Sigmoid colon (tissue), 7 donors: ENCODE data around the gene CACNA2D3. TPM values are rescaled to one million over a fixed set of nuclear protein-coding genes. Genes with fewer than 3 reads are reported as not detected.

ENCODE experiments used
- DNase-seq: peaks from one replicate; pipeline ENCODE4 v3.0.0-alpha.2; 2019
- H3K27ac ChIP-seq, 4 donors: fragments of 200-600 bp; sonication (generic); one replicate each; pipeline ENCODE4 v1.5.1; 2016 to 2019; ENCODE audit warnings: mild to moderate bottlenecking in 1 of 4
- H3K27me3 ChIP-seq, 3 donors: fragments of 200-600 bp; sonication (generic); one replicate each; pipeline ENCODE4 v1.5.1; 2019; ENCODE audit warnings: mild to moderate bottlenecking in 1 of 3
- H3K36me3 ChIP-seq, 4 donors: fragments of 200-600 bp; sonication (generic); one replicate each; pipeline ENCODE4 v1.5.1; 2016 to 2019
- H3K4me1 ChIP-seq, 4 donors: fragments of 200-600 bp; sonication (generic); one replicate each; pipeline ENCODE4 v1.5.1; 2017 to 2019
- H3K4me3 ChIP-seq, 4 donors: fragments of 200-600 bp; sonication (generic); one replicate each; pipeline ENCODE4 v1.5.1; 2017 to 2019; ENCODE audit warnings: mild to moderate bottlenecking in 2 of 4, moderate library complexity in 1 of 4
- H3K9me3 ChIP-seq, 4 donors: fragments of 200-600 bp in 3 of 4; sonication (generic) in 3 of 4; one replicate each; pipeline versions ENCODE4 v1.5.1 to v1.6.1; 2013 to 2019
- CTCF ChIP-seq, 4 experiments: fragments of 450-650 bp in 3 of 4; fragments of 200-600 bp in 1 of 4; IDR thresholded peaks; one replicate each; pipeline ENCODE4 v1.5.1; 2016 to 2019; ENCODE audit warnings: antibody characterized with exemption in 4 of 4, mild to moderate bottlenecking in 3 of 4, moderate library complexity in 2 of 4
- EP300 ChIP-seq, 4 donors: sonication (generic); formaldehyde crosslinking; IDR thresholded peaks; one replicate each; pipeline ENCODE4 v1.6.1; 2017; ENCODE audit warnings: antibody characterized with exemption in 4 of 4
- POLR2A ChIP-seq, 2 donors: fragments of 450-650 bp; IDR thresholded peaks; one replicate each; pipeline ENCODE4 v1.6.1; 2016; ENCODE audit warnings: antibody characterized with exemption in 2 of 2, mild to moderate bottlenecking in 2 of 2, moderate library complexity in 2 of 2
- POLR2AphosphoS5 ChIP-seq, 4 donors: sonication (generic); formaldehyde crosslinking; IDR thresholded peaks; one replicate each; pipeline ENCODE4 v1.6.1; 2017; ENCODE audit warnings: antibody characterized with exemption in 4 of 4
- WGBS, 2 donors: extraction: QIAGEN DNeasy Blood & Tissue Kit; methylation state at CpG; one replicate each; pipeline ENCODE4 v1.1.7; 2013; 5-methylcytosine and 5-hydroxymethylcytosine counted together
- intact Hi-C: fragments of 100-400 bp; cut with DNase I; formaldehyde crosslinking; loops from one replicate; pipeline ENCODE4 v1.15.1; 2023
- polyA plus RNA-seq, 3 donors: library from polyadenylated mRNA; stranded (reverse); fragments of 200-250 nt; gene quantifications; one replicate each; pipeline ENCODE4 v1.2.3, GENCODE V29; 2013
- total RNA-seq, 4 donors: library from RNA; depleted of rRNA; stranded (reverse); fragments of >200 nt; gene quantifications; one replicate each; pipeline ENCODE4 v1.1.0, GENCODE V29; 2016
- donor health status: healthy with polysubstance abuse.
- donor health status: Bipolar disorder and iron deficiency.
- donor health status: healthy.

The CACNA2D3 gene
- total and polyA plus RNA-seq, 7 donors = 0.32 to 10.2 (median 4.8) TPM; not detected in 1

- 61 to 74% methylated on average over 2 of the region's 2 CpGs for WGBS, 2 donors
- no peak for DNase-seq
- H3K4me1 ChIP-seq = no peaks in the 10 kb centered on the region
- intact Hi-C loops = no loop called here
- H3K36me3 ChIP-seq = no peaks in the 10 kb centered on the region
- H3K4me3 ChIP-seq = no peak overlapping the region
- TF ChIP-seq POLR2A (IDR thresholded peaks at IDR 0.05) (no peak), CTCF (IDR thresholded peaks at IDR 0.05) (no peak), POLR2AphosphoS5 (IDR thresholded peaks at IDR 0.05) (no peak), EP300 (IDR thresholded peaks at IDR 0.05) (no peak)
- no peak overlapping the region for H3K27ac ChIP-seq
- H3K9me3 ChIP-seq = peaks cover 0 to 3% (median 1%) of the 10 kb centered on the region in 4 donors
- H3K27me3 ChIP-seq = no peaks in the 10 kb centered on the region
Measured at GRCh38 chr3:54914180-54914579, 791.8 kb downstream of the CACNA2D3 start.

- no peak for DNase-seq
- intact Hi-C loops = no loop called here
- peaks cover 0 to 3% (median 1%) of the 10 kb centered on the region in 4 donors for H3K9me3 ChIP-seq
- H3K27ac ChIP-seq = no peak overlapping the region
- H3K4me3 ChIP-seq = no peak overlapping the region
- TF ChIP-seq POLR2AphosphoS5 (IDR thresholded peaks at IDR 0.05) (no peak), EP300 (IDR thresholded peaks at IDR 0.05) (no peak), POLR2A (IDR thresholded peaks at IDR 0.05) (no peak), CTCF (IDR thresholded peaks at IDR 0.05) (no peak)
- no peaks in the 10 kb centered on the region for H3K4me1 ChIP-seq
- WGBS, 2 donors = 56 to 60% methylated on average over 4 of the region's 4 CpGs
- no peaks in the 10 kb centered on the region for H3K27me3 ChIP-seq
- no peaks in the 10 kb centered on the region for H3K36me3 ChIP-seq
Measured at GRCh38 chr3:54915181-54915580, 792.8 kb downstream of the CACNA2D3 start.

GRCh38 chr3:54915976-54916375 lies 793.6 kb downstream of the CACNA2D3 start:
- Histone ChIP-seq H3K9me3 (peaks cover 0 to 3% (median 1%) of the 10 kb centered on the region in 4 donors), H3K27ac (no peak overlapping the region), H3K27me3 (no peaks in the 10 kb centered on the region), H3K4me3 (no peak overlapping the region), H3K36me3 (no peaks in the 10 kb centered on the region), H3K4me1 (no peaks in the 10 kb centered on the region)
- 88 to 91% methylated on average over 8 of the region's 8 CpGs for WGBS, 2 donors
- intact Hi-C loops = no loop called here
- no peak for TF ChIP-seq POLR2A (IDR thresholded peaks at IDR 0.05)
- no peak for TF ChIP-seq EP300 (IDR thresholded peaks at IDR 0.05)
- TF ChIP-seq POLR2AphosphoS5 (IDR thresholded peaks at IDR 0.05) = no peak
- no peak for TF ChIP-seq CTCF (IDR thresholded peaks at IDR 0.05)
- DNase-seq = no peak

GRCh38 chr3:54916732-54917131 lies 794.4 kb downstream of the CACNA2D3 start:
- intact Hi-C loops = no loop called here
- no peaks in the 10 kb centered on the region for H3K4me1 ChIP-seq
- no peak overlapping the region for H3K27ac ChIP-seq
- no peaks in the 10 kb centered on the region for H3K27me3 ChIP-seq
- H3K9me3 ChIP-seq = peaks cover 0 to 3% (median under 1%) of the 10 kb centered on the region in 4 donors
- no peaks in the 10 kb centered on the region for H3K36me3 ChIP-seq
- DNase-seq = no peak
- no peak overlapping the region for H3K4me3 ChIP-seq
- TF ChIP-seq POLR2AphosphoS5 (IDR thresholded peaks at IDR 0.05) = no peak
- no peak for TF ChIP-seq EP300 (IDR thresholded peaks at IDR 0.05)
- TF ChIP-seq POLR2A (IDR thresholded peaks at IDR 0.05) = no peak
- TF ChIP-seq CTCF (IDR thresholded peaks at IDR 0.05) = no peak

GRCh38 chr3:54917174-54917573 lies 794.8 kb downstream of the CACNA2D3 start:
- Histone ChIP-seq H3K27ac (no peak overlapping the region), H3K36me3 (no peaks in the 10 kb centered on the region), H3K9me3 (no peaks in the 10 kb centered on the region), H3K27me3 (no peaks in the 10 kb centered on the region), H3K4me1 (no peaks in the 10 kb centered on the region), H3K4me3 (no peak overlapping the region)
- 89 to 90% methylated on average over 2 of the region's 2 CpGs for WGBS, 2 donors
- no peak for DNase-seq
- intact Hi-C loops = no loop called here
- TF ChIP-seq POLR2AphosphoS5 (IDR thresholded peaks at IDR 0.05) = no peak
- no peak for TF ChIP-seq CTCF (IDR thresholded peaks at IDR 0.05)
